Measurements from ENCODE around the gene DNAAF8. TPM values are rescaled to one million over a fixed set of nuclear protein-coding genes. Genes with fewer than 3 reads are reported as not detected.

Gene DNAAF8
- polyA plus RNA-seq, 1 experiment = 0.89 TPM

DNA sequence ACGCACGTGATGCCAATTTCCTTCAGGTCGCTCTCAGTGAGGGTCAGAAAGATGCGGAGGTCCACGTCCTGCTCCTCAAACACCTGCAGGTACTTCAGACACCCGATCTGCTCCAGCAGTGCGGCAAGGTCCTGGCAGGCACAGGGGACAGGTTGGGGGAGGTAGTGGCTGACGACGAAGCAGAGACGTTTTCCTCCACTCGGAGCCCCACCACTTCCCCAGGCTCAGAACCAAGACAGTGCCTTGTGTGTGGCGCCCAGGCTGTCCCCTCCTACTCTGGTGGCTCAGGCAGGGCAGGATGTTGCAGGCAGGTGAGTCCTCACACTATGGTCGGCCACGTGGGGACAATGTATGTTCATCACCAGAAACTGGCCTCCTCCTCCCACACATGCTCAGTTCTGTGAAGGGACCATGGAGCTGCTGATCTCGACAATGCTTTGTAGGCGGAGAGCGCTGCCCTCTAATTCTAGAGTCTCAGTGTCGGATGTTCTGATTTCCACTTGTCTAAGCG is 35.2 kb upstream of the DNAAF8 start:
- Histone ChIP-seq H3K4me3 (ENCODE audit: low read depth, low read length) (no peak overlapping the region), H3K27ac (ENCODE audit: low read depth, low read length) (no peak overlapping the region), H3K9me3 (ENCODE audit: control insufficient read depth, insufficient read depth, low read length) (no peaks in the 10 kb centered on the region), H3K27me3 (ENCODE audit: control insufficient read depth, insufficient read depth, low read length) (no peaks in the 10 kb centered on the region)
- DNase-seq (ENCODE audit: low read depth, low spot score) = no peak
- CTCF ChIA-PET = interaction anchor here (0.6 kb wide), 1 partner anchor 257 kb away, joined by 3 read pairs; no protein-coding TSS in a partner anchor
- POLR2A ChIA-PET = no interaction called here
- TF ChIP-seq CTCF (IDR thresholded peaks at IDR 0.05; ENCODE audit: low read depth, low read length) = no peak

- H3K27ac ChIP-seq (ENCODE audit: low read depth, low read length) = no peak overlapping the region
- no peaks in the 10 kb centered on the region for H3K27me3 ChIP-seq (ENCODE audit: control insufficient read depth, insufficient read depth, low read length)
- no peaks in the 10 kb centered on the region for H3K9me3 ChIP-seq (ENCODE audit: control insufficient read depth, insufficient read depth, low read length)
- no peak for DNase-seq (ENCODE audit: low read depth, low spot score)
- ChIA-PET CTCF (no interaction called here), POLR2A (no interaction called here)
- no peak for TF ChIP-seq CTCF (IDR thresholded peaks at IDR 0.05; ENCODE audit: low read depth, low read length)
- no peak overlapping the region for H3K4me3 ChIP-seq (ENCODE audit: low read depth, low read length)
Measured at GRCh38 chr16:4700380-4700996, 33.8 kb upstream of the DNAAF8 start.

DNA sequence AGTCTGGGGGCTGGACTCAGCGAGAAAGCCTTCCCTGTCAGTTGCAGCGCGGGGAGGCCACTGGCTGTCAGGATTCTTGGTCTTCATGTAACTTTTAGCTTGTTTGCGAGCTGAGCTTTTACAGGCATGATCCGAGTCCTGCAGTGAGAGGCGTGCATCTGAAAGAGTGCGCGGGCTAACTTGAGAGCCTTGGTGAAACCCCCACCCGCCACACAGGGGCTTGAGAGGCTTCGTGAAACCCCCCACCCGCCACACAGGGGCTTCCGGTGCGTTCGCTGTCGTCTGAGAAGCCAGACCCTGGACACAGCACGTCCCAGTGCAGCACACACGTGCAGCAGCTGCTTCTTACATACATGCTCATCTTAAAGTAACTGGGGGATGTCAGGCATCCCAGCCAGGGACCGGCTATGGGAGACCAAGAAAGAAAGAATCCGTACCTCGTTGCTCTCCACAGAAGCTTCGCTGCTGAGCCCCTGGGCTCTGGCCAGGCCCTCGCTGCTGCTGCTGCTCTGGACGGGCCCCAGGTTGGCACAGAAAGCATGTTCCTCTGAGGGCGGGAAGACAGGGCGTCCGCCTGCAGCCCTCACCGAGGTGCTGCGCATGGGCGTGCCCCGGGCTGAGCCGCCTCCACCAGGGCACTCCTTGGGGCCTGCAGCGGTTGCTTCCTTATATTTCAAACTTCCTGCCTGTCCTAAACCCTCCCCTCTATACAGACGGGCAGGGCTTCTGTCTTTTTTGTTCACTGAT is 33.2 kb upstream of the DNAAF8 start:
- ChIA-PET POLR2A (no interaction called here), CTCF (no interaction called here)
- Histone ChIP-seq H3K27ac (ENCODE audit: low read depth, low read length) (no peak overlapping the region), H3K9me3 (ENCODE audit: control insufficient read depth, insufficient read depth, low read length) (no peaks in the 10 kb centered on the region), H3K27me3 (ENCODE audit: control insufficient read depth, insufficient read depth, low read length) (no peaks in the 10 kb centered on the region), H3K4me3 (ENCODE audit: low read depth, low read length) (no peak overlapping the region)
- TF ChIP-seq CTCF (IDR thresholded peaks at IDR 0.05; ENCODE audit: low read depth, low read length) = no peak
- DNase-seq (ENCODE audit: low read depth, low spot score) = no peak

DNA sequence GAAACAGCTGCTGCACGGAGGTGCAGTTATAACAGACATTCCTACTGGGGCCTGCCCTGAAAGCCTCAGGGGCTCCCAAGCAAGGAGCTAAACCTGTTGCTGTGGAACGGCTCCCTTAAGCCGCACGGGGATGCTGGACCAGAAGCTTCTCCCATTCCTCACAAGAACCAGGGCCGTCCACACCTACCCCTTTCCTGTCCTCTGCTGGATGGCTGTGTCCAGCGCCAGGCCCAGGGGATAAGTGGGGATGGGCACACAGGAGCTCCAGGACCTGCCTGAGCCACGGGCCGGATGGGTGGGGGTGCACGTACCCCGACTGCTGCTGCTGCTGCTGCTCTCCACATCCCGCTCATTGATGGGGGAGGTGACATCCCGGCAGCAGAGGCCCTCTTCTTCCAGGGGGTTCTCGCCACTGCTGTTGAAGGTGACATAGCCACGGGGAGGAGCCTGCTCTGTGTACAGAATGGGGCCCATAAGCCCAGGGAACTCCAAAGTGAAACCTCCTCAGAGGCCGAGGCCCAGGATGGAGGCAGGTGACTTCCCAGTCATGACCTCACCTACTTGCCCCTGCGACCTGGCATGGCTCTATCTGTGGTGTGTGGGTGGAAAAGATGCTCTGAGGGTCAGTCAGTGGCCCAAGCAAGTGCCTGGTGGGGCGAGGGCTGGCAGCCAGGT is 32.4 kb upstream of the DNAAF8 start:
- Histone ChIP-seq H3K9me3 (ENCODE audit: control insufficient read depth, insufficient read depth, low read length) (no peaks in the 10 kb centered on the region), H3K27ac (ENCODE audit: low read depth, low read length) (no peak overlapping the region), H3K27me3 (ENCODE audit: control insufficient read depth, insufficient read depth, low read length) (no peaks in the 10 kb centered on the region), H3K4me3 (ENCODE audit: low read depth, low read length) (no peak overlapping the region)
- TF ChIP-seq CTCF (IDR thresholded peaks at IDR 0.05; ENCODE audit: low read depth, low read length) = no peak
- POLR2A ChIA-PET = interaction anchor here (0.5 kb wide), 1 partner anchor 71 kb away, joined by 3 read pairs; no protein-coding TSS in a partner anchor
- no peak for DNase-seq (ENCODE audit: low read depth, low spot score)
- CTCF ChIA-PET = no interaction called here

GRCh38 chr16:4702466-4702808 is 31.9 kb upstream of the DNAAF8 start:
- TF ChIP-seq CTCF (IDR thresholded peaks at IDR 0.05; ENCODE audit: low read depth, low read length) = no peak
- POLR2A ChIA-PET = no interaction called here
- Histone ChIP-seq H3K27ac (ENCODE audit: low read depth, low read length) (no peak overlapping the region), H3K27me3 (ENCODE audit: control insufficient read depth, insufficient read depth, low read length) (no peaks in the 10 kb centered on the region), H3K9me3 (ENCODE audit: control insufficient read depth, insufficient read depth, low read length) (no peaks in the 10 kb centered on the region), H3K4me3 (ENCODE audit: low read depth, low read length) (no peak overlapping the region)
- CTCF ChIA-PET = no interaction called here
- no peak for DNase-seq (ENCODE audit: low read depth, low spot score)

Data from AG04450 (cell line).